ENCODE results near the gene RRH. TPM values are rescaled to one million over a fixed set of nuclear protein-coding genes. Genes with fewer than 3 reads are reported as not detected.
"Not testable (repeated sequence)": the region's sequence is repeated elsewhere in the genome, so short reads cannot be mapped to it uniquely, and the experiment has no call there.

RRH gene
- total and polyA plus RNA-seq, 2 donors (not counting 1 experiment from before 2014, with no cell fraction given): 0.28 to 0.64 TPM

- TF ChIP-seq EZH2 (IDR thresholded peaks at IDR 0.05; ENCODE audit: borderline replicate concordance, insufficient read depth, low read depth, low read length, poor library complexity, severe bottlenecking) (no peak), CTCF (IDR thresholded peaks at IDR 0.05) (no peak)
- POLR2A ChIA-PET: no interaction called here
Measured at GRCh38 chr4:109873791-109874514, 46.2 kb downstream of the RRH start.

GRCh38 chr4:109875106-109875505 is 47.3 kb downstream of the RRH start:
- no peak overlapping the region for H3K4me3 Mint-ChIP-seq
- Histone ChIP-seq H3K4me1 (ENCODE audit: control insufficient read depth in 2 of 2, insufficient read depth in 2 of 2, low read length in 2 of 2) (no peaks in the 10 kb centered on the region), H3K79me2 (ENCODE audit: control insufficient read depth, insufficient read depth, low read length) (no peaks in the 10 kb centered on the region), H3K4me2 (replicated peaks; ENCODE audit: low read depth, low read length, poor library complexity, severe bottlenecking) (no peak overlapping the region), H4K20me1 (ENCODE audit: control insufficient read depth, insufficient read depth, low read length, poor library complexity, severe bottlenecking) (no peaks in the 10 kb centered on the region), H3K4me3 (ENCODE audit: control extremely low read depth in 1 of 5, extremely low read depth in 1 of 5, insufficient read depth in 1 of 5, low read depth in 2 of 5, low read length in 4 of 5) (no peak overlapping the region), H3K9me3 (ENCODE audit: control extremely low read depth in 1 of 3, control insufficient read depth in 2 of 3, insufficient read depth in 1 of 3, low read length in 2 of 3) (peaks cover 0 to 3% (median 0%) of the 10 kb centered on the region in 3 donors), H3K9ac (ENCODE audit: low read length) (no peak overlapping the region), H2AFZ (ENCODE audit: insufficient read depth, low read depth, low read length, poor library complexity, severe bottlenecking) (no peak overlapping the region), H3K36me3 (replicated peaks in 1 of 2; ENCODE audit: control extremely low read depth in 1 of 2, control insufficient read depth in 1 of 2, extremely low read depth in 1 of 2, insufficient read depth in 2 of 2, low read length in 1 of 2) (no peaks in the 10 kb centered on the region), H3K27me3 (replicated peaks in 1 of 4; ENCODE audit: control extremely low read depth in 1 of 4, control insufficient read depth in 3 of 4, insufficient read depth in 4 of 4, low read length in 3 of 4) (no peaks in the 10 kb centered on the region), H3K27ac (ENCODE audit: low read length in 2 of 2) (no peak overlapping the region)
- ChIA-PET CTCF (no interaction called here), POLR2A (no interaction called here)
- no peaks in the 10 kb centered on the region for H3K9me3 Mint-ChIP-seq (ENCODE audit: insufficient read depth)
- no peaks in the 10 kb centered on the region for H3K4me1 Mint-ChIP-seq
- DNase-seq (no peak), ATAC-seq (ENCODE audit: low read depth) (no peak)
- intact Hi-C loops (cut with micrococcal nuclease): no loop called here
- H3K27ac Mint-ChIP-seq: no peak overlapping the region
- TF ChIP-seq CTCF (IDR thresholded peaks at IDR 0.05) (no peak), EZH2 (IDR thresholded peaks at IDR 0.05; ENCODE audit: borderline replicate concordance, insufficient read depth, low read depth, low read length, poor library complexity, severe bottlenecking) (no peak)
- 94% methylated on average over 1 of the region's 1 CpG for WGBS (ENCODE audit: insufficient coverage)
- peaks cover 11% of the 10 kb centered on the region for H3K27me3 Mint-ChIP-seq

More at GRCh38 chr4:109873791-109874514, 46.2 kb downstream of the RRH start:
- Histone ChIP-seq H3K4me1 (ENCODE audit: control insufficient read depth in 2 of 2, insufficient read depth in 2 of 2, low read length in 2 of 2) (no peaks in the 10 kb centered on the region), H3K4me3 (ENCODE audit: control extremely low read depth in 1 of 5, extremely low read depth in 1 of 5, insufficient read depth in 1 of 5, low read depth in 2 of 5, low read length in 4 of 5) (no peak overlapping the region), H3K36me3 (replicated peaks in 1 of 2; ENCODE audit: control extremely low read depth in 1 of 2, control insufficient read depth in 1 of 2, extremely low read depth in 1 of 2, insufficient read depth in 2 of 2, low read length in 1 of 2) (no peaks in the 10 kb centered on the region), H2AFZ (ENCODE audit: insufficient read depth, low read depth, low read length, poor library complexity, severe bottlenecking) (no peak overlapping the region), H3K9me3 (ENCODE audit: control extremely low read depth in 1 of 3, control insufficient read depth in 2 of 3, insufficient read depth in 1 of 3, low read length in 2 of 3) (peaks cover 0 to under 1% (median 0%) of the 10 kb centered on the region in 3 donors), H4K20me1 (ENCODE audit: control insufficient read depth, insufficient read depth, low read length, poor library complexity, severe bottlenecking) (no peaks in the 10 kb centered on the region), H3K9ac (ENCODE audit: low read length) (no peak overlapping the region), H3K79me2 (ENCODE audit: control insufficient read depth, insufficient read depth, low read length) (no peaks in the 10 kb centered on the region), H3K4me2 (replicated peaks; ENCODE audit: low read depth, low read length, poor library complexity, severe bottlenecking) (no peak overlapping the region), H3K27ac (ENCODE audit: low read length in 2 of 2) (no peak overlapping the region), H3K27me3 (replicated peaks in 1 of 4; ENCODE audit: control extremely low read depth in 1 of 4, control insufficient read depth in 3 of 4, insufficient read depth in 4 of 4, low read length in 3 of 4) (no peaks in the 10 kb centered on the region)
- Mint-ChIP-seq H3K4me1 (no peaks in the 10 kb centered on the region), H3K4me3 (no peak overlapping the region), H3K27ac (no peak overlapping the region), H3K9me3 (ENCODE audit: insufficient read depth) (no peaks in the 10 kb centered on the region), H3K27me3 (peaks cover 5% of the 10 kb centered on the region)
- CTCF ChIA-PET: interaction anchor here (0.6 kb wide), 1 partner anchor 93 kb away, joined by 3 read pairs; no protein-coding TSS in a partner anchor
- ATAC-seq (ENCODE audit: low read depth) (no peak), DNase-seq (no peak)
- intact Hi-C loops (cut with micrococcal nuclease): no loop called here
- WGBS (ENCODE audit: insufficient coverage): 77% methylated on average over 9 of the region's 11 CpGs

GRCh38 chr4:109875553-109875952 is 47.8 kb downstream of the RRH start:
- H3K27me3 Mint-ChIP-seq: peaks cover 11% of the 10 kb centered on the region
- DNase-seq; H3K9me3 ChIP-seq (ENCODE audit: control extremely low read depth in 1 of 3, control insufficient read depth in 2 of 3, insufficient read depth in 1 of 3, low read length in 2 of 3); H3K27ac Mint-ChIP-seq; intact Hi-C loops (cut with micrococcal nuclease); H4K20me1 ChIP-seq (ENCODE audit: control insufficient read depth, insufficient read depth, low read length, poor library complexity, severe bottlenecking); H3K9me3 Mint-ChIP-seq (ENCODE audit: insufficient read depth); H3K4me3 Mint-ChIP-seq; H3K4me1 Mint-ChIP-seq; H3K36me3 ChIP-seq (replicated peaks in 1 of 2; ENCODE audit: control extremely low read depth in 1 of 2, control insufficient read depth in 1 of 2, extremely low read depth in 1 of 2, insufficient read depth in 2 of 2, low read length in 1 of 2); H3K27ac ChIP-seq (ENCODE audit: low read length in 2 of 2); H3K79me2 ChIP-seq (ENCODE audit: control insufficient read depth, insufficient read depth, low read length); POLR2A ChIA-PET; ATAC-seq (ENCODE audit: low read depth); H3K9ac ChIP-seq (ENCODE audit: low read length); H2AFZ ChIP-seq (ENCODE audit: insufficient read depth, low read depth, low read length, poor library complexity, severe bottlenecking); H3K27me3 ChIP-seq (replicated peaks in 1 of 4; ENCODE audit: control extremely low read depth in 1 of 4, control insufficient read depth in 3 of 4, insufficient read depth in 4 of 4, low read length in 3 of 4); H3K4me1 ChIP-seq (ENCODE audit: control insufficient read depth in 2 of 2, insufficient read depth in 2 of 2, low read length in 2 of 2); H3K4me2 ChIP-seq (replicated peaks; ENCODE audit: low read depth, low read length, poor library complexity, severe bottlenecking); CTCF ChIA-PET; H3K4me3 ChIP-seq (ENCODE audit: control extremely low read depth in 1 of 5, extremely low read depth in 1 of 5, insufficient read depth in 1 of 5, low read depth in 2 of 5, low read length in 4 of 5): not testable (repeated sequence)
- 100% methylated on average over 1 of the region's 2 CpGs for WGBS (ENCODE audit: insufficient coverage)
